Liver (tissue), 9 donors: ENCODE measurements around the gene UBE2N. TPM values are rescaled to one million over a fixed set of nuclear protein-coding genes. Genes with fewer than 3 reads are reported as not detected.

Source experiments
- DNase-seq: peaks from one replicate; pipeline ENCODE4 v3.0.0-alpha.2; 2017; ENCODE audit warnings: low spot score
- H3K27ac ChIP-seq, 2 donors: one replicate each; pipeline ENCODE4 v1.7.0; 2013; ENCODE audit warnings: inconsistent platforms in 2 of 2, low read length in 2 of 2, control low read depth in 1 of 2, low read depth in 1 of 2, mild to moderate bottlenecking in 1 of 2
- H3K27me3 ChIP-seq, 4 donors: one replicate each; pipeline versions ENCODE4 v1.6.1 to v1.7.0; 2013; ENCODE audit warnings: low read length in 3 of 4, inconsistent platforms in 1 of 4, mild to moderate bottlenecking in 1 of 4, moderate library complexity in 1 of 4; ENCODE audit not compliant: control insufficient read depth in 4 of 4, insufficient read depth in 4 of 4
- H3K36me3 ChIP-seq, 4 donors: one replicate each; pipeline versions ENCODE4 v1.6.1 to v1.7.0; 2013; ENCODE audit warnings: low read length in 3 of 4, mild to moderate bottlenecking in 3 of 4, low read depth in 1 of 4, moderate library complexity in 1 of 4; ENCODE audit not compliant: control insufficient read depth in 4 of 4, insufficient read depth in 3 of 4
- H3K4me1 ChIP-seq, 4 donors: one replicate each; pipeline versions ENCODE4 v1.6.1 to v1.7.0; 2013; ENCODE audit warnings: low read length in 3 of 4, mild to moderate bottlenecking in 3 of 4, moderate library complexity in 1 of 4; ENCODE audit not compliant: control insufficient read depth in 4 of 4, insufficient read depth in 4 of 4
- H3K4me3 ChIP-seq, 3 donors: one replicate each; pipeline versions ENCODE4 v1.6.1 to v1.7.0; 2013; ENCODE audit warnings: low read length in 3 of 3, control low read depth in 1 of 3, low read depth in 1 of 3, mild to moderate bottlenecking in 1 of 3
- H3K9ac ChIP-seq, 2 donors: one replicate each; pipeline ENCODE4 v1.7.0; 2013; ENCODE audit warnings: low read length in 2 of 2, mild to moderate bottlenecking in 2 of 2, moderate library complexity in 2 of 2, control low read depth in 1 of 2, low read depth in 1 of 2
- H3K9me3 ChIP-seq, 4 donors: one replicate each; pipeline versions ENCODE4 v1.6.1 to v1.7.0; 2013; ENCODE audit warnings: low read length in 3 of 4; ENCODE audit not compliant: control insufficient read depth in 4 of 4
- EGR1 ChIP-seq, 2 donors: IDR thresholded peaks; 2 replicates each; pipeline ENCODE4 v1.6.1; 2016 to 2018; ENCODE audit warnings: antibody characterized with exemption in 2 of 2, low read depth in 2 of 2
- FOXA1 ChIP-seq: IDR thresholded peaks from 2 replicates; pipeline ENCODE4 v1.6.1; 2016; ENCODE audit warnings: antibody characterized with exemption
- GABPA ChIP-seq, 2 donors: IDR thresholded peaks in 1 of 2; conservative IDR thresholded peaks in 1 of 2; 2 replicates each; pipeline ENCODE4 v1.6.1; 2016; ENCODE audit warnings: antibody characterized with exemption in 2 of 2, mild to moderate bottlenecking in 1 of 2, moderate library complexity in 1 of 2
- HNF4A ChIP-seq, 2 donors: conservative IDR thresholded peaks; 2 replicates each; pipeline ENCODE4 v1.6.1; 2016; ENCODE audit warnings: antibody characterized with exemption in 2 of 2, mild to moderate bottlenecking in 2 of 2
- HNF4G ChIP-seq: IDR thresholded peaks from 2 replicates; pipeline ENCODE4 v1.6.1; 2016; ENCODE audit warnings: antibody characterized with exemption
- JUND ChIP-seq, 2 donors: IDR thresholded peaks; 2 replicates each; pipeline ENCODE4 v1.6.1; 2016; ENCODE audit warnings: antibody characterized with exemption in 2 of 2
- MAX ChIP-seq: IDR thresholded peaks from 2 replicates; pipeline ENCODE4 v1.6.1; 2016; ENCODE audit warnings: antibody characterized with exemption
- NR2F2 ChIP-seq: IDR thresholded peaks from 2 replicates; pipeline ENCODE4 v1.6.1; 2016; ENCODE audit warnings: antibody characterized with exemption
- RAD21 ChIP-seq, 2 donors: IDR thresholded peaks; 2 replicates each; pipeline ENCODE4 v1.6.1; 2016; ENCODE audit warnings: antibody characterized with exemption in 2 of 2, mild to moderate bottlenecking in 2 of 2
- RXRA ChIP-seq, 2 donors: IDR thresholded peaks; 2 replicates each; pipeline ENCODE4 v1.6.1; 2017 to 2018; ENCODE audit warnings: antibody characterized with exemption in 2 of 2, mild to moderate bottlenecking in 1 of 2
- SP1 ChIP-seq: IDR thresholded peaks from 2 replicates; pipeline ENCODE4 v1.6.1; 2018; ENCODE audit warnings: antibody characterized with exemption, mild to moderate bottlenecking
- TAF1 ChIP-seq: conservative IDR thresholded peaks from 2 replicates; pipeline ENCODE4 v1.6.1; 2016; ENCODE audit warnings: antibody characterized with exemption, mild to moderate bottlenecking
- YY1 ChIP-seq: IDR thresholded peaks from 2 replicates; pipeline ENCODE4 v1.6.1; 2016; ENCODE audit warnings: antibody characterized with exemption, mild to moderate bottlenecking
- WGBS: extraction: QIAGEN DNeasy Blood & Tissue Kit; methylation state at CpG from one replicate; pipeline ENCODE4 v1.1.7; 2013; 5-methylcytosine and 5-hydroxymethylcytosine counted together
- polyA plus RNA-seq, 2 donors: library from polyadenylated mRNA; stranded (reverse) in 1 of 2; unstranded in 1 of 2; fragments of 200-250 nt in 1 of 2; fragments of >200 nt in 1 of 2; fragmentation: Nextera tagmentation in 1 of 2; extraction: Ambion mirVana in 1 of 2; gene quantifications; one replicate each; pipeline versions ENCODE4 v1.2.1 to v1.2.3, GENCODE V29; 2013 to 2015
- total RNA-seq, 2 donors: library from RNA; depleted of rRNA; stranded (reverse); fragments of >200 nt; gene quantifications; one replicate each; pipeline ENCODE4 v1.2.3, GENCODE V29; 2014
- TF ChIP-seq, protein P1 (sequence below): IDR thresholded peaks from 2 replicates; pipeline ENCODE4 v1.6.1; 2016; ENCODE audit warnings: antibody characterized with exemption, mild to moderate bottlenecking
- TF ChIP-seq, protein P2 (sequence below): fragments of 150-350 bp; IDR thresholded peaks from 2 replicates; pipeline ENCODE4 v1.5.1; 2017; ENCODE audit warnings: improper control_type of control experiment, low read depth, low read length; ENCODE audit not compliant: missing input control
- donor health status: healthy.
- donor health status: healthy.
- donor health status: healthy.
- donor health status: healthy.
- donor health status: healthy.

The UBE2N gene
- total and polyA plus RNA-seq, 4 donors = 13.9 to 63.7 (median 32.6) TPM

DNA sequence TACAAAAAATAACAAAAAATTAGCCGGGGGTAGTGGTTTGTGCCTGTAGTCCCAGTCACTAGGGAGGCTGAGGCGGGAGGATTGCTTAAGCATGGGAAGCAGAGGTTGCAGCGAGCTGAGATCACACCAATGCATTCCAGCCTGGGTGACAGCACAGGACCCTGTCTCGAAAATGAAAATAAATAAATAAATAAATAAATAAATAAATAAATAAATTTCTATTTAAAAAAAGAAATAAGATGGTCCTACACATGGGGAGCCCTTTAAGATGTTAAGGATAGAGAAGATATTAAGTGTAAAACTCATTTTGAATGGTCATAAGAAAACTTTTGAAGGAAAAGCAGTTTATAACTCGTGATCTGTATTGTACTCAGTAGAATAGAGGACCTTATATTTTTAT, 17.4 kb upstream of the UBE2N start (continued):
- TF ChIP-seq, protein P1, sequence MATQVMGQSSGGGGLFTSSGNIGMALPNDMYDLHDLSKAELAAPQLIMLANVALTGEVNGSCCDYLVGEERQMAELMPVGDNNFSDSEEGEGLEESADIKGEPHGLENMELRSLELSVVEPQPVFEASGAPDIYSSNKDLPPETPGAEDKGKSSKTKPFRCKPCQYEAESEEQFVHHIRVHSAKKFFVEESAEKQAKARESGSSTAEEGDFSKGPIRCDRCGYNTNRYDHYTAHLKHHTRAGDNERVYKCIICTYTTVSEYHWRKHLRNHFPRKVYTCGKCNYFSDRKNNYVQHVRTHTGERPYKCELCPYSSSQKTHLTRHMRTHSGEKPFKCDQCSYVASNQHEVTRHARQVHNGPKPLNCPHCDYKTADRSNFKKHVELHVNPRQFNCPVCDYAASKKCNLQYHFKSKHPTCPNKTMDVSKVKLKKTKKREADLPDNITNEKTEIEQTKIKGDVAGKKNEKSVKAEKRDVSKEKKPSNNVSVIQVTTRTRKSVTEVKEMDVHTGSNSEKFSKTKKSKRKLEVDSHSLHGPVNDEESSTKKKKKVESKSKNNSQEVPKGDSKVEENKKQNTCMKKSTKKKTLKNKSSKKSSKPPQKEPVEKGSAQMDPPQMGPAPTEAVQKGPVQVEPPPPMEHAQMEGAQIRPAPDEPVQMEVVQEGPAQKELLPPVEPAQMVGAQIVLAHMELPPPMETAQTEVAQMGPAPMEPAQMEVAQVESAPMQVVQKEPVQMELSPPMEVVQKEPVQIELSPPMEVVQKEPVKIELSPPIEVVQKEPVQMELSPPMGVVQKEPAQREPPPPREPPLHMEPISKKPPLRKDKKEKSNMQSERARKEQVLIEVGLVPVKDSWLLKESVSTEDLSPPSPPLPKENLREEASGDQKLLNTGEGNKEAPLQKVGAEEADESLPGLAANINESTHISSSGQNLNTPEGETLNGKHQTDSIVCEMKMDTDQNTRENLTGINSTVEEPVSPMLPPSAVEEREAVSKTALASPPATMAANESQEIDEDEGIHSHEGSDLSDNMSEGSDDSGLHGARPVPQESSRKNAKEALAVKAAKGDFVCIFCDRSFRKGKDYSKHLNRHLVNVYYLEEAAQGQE = no peak
- TF ChIP-seq RXRA (IDR thresholded peaks at IDR 0.05) = no peak
- no peak for TF ChIP-seq NR2F2
- TF ChIP-seq EGR1 (IDR thresholded peaks at IDR 0.05; ENCODE audit: low read depth in 2 of 2) = no peak

DNA sequence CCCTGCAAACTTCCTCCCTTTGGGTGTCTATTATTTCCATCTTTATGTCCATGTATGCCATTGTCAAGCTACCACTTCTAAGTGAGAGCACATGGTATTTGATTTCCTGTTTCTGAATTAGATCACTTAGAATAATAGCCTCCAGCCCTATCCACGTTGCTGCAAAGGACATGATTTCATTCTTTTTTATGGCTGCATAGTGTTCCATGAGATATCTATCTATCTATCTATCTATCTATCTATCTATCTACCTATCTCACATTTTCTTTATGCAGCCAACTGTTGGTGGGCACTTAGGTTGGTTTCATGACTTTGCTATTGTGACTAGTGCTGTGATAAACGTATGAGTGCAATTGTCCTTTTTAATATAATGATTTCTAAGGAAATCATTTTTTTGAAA, 14.3 kb upstream of the UBE2N start:
- Histone ChIP-seq H3K36me3 (no peaks in the 10 kb centered on the region), H3K4me3 (no peak overlapping the region), H3K4me1 (no peaks in the 10 kb centered on the region), H3K9ac (no peak overlapping the region), H3K27me3 (no peaks in the 10 kb centered on the region), H3K27ac (no peak overlapping the region), H3K9me3 (no peaks in the 10 kb centered on the region)
- DNase-seq = no peak
- TF ChIP-seq HNF4G (no peak), YY1 (no peak), HNF4A (conservative IDR thresholded peaks at IDR 0.05) (no peak), JUND (IDR thresholded peaks at IDR 0.05) (no peak), SP1 (no peak), MAX (no peak), FOXA1 (no peak), NR2F2 (no peak), GABPA (IDR thresholded peaks at IDR 0.05 in 1 of 2, conservative IDR thresholded peaks at IDR 0.05 in 1 of 2) (no peak), RAD21 (IDR thresholded peaks at IDR 0.05) (no peak)
- TF ChIP-seq, protein P2, sequence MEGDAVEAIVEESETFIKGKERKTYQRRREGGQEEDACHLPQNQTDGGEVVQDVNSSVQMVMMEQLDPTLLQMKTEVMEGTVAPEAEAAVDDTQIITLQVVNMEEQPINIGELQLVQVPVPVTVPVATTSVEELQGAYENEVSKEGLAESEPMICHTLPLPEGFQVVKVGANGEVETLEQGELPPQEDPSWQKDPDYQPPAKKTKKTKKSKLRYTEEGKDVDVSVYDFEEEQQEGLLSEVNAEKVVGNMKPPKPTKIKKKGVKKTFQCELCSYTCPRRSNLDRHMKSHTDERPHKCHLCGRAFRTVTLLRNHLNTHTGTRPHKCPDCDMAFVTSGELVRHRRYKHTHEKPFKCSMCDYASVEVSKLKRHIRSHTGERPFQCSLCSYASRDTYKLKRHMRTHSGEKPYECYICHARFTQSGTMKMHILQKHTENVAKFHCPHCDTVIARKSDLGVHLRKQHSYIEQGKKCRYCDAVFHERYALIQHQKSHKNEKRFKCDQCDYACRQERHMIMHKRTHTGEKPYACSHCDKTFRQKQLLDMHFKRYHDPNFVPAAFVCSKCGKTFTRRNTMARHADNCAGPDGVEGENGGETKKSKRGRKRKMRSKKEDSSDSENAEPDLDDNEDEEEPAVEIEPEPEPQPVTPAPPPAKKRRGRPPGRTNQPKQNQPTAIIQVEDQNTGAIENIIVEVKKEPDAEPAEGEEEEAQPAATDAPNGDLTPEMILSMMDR = no peak
- 73% methylated on average over 2 of the region's 2 CpGs for WGBS

DNA sequence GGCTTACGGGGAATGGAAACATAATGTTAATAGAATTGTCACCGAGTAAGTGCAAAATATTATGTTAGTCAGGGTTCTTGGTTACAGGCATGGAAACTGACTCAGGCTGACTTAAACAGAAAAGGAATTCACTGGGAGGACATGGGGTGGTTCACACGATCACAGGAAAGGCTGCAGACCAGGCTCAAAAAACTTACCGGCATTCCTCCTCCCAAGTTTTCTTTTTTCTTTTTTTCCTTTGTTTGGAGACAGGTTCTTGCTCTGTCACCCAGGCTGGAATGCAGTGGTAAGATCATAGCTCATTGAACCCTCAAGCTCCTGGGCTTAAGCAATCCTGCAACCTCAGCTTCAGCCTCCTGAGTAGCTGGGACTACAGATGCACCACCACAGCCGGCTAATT, 11.9 kb upstream of the UBE2N start:
- H3K27me3 ChIP-seq = no peaks in the 10 kb centered on the region
- no peak overlapping the region for H3K27ac ChIP-seq
- no peaks in the 10 kb centered on the region for H3K9me3 ChIP-seq
- DNase-seq = no peak
- WGBS = 93% methylated on average over 5 of the region's 5 CpGs
- no peak overlapping the region for H3K9ac ChIP-seq
- TF ChIP-seq RXRA (IDR thresholded peaks at IDR 0.05) (no peak), YY1 (no peak), MAX (no peak), TAF1 (no peak), RAD21 (IDR thresholded peaks at IDR 0.05) (no peak)
- TF ChIP-seq, protein P2 = no peak
- TF ChIP-seq, protein P1 = no peak
- H3K4me3 ChIP-seq = no peak overlapping the region
- no peaks in the 10 kb centered on the region for H3K36me3 ChIP-seq
- H3K4me1 ChIP-seq = no peaks in the 10 kb centered on the region
